Adipose tissue (tissue), 3 donors: ENCODE data around the gene DNM2. TPM values are rescaled to one million over a fixed set of nuclear protein-coding genes. Genes with fewer than 3 reads are reported as not detected.
A peak's percentile ranks its signal among the peaks of the same experiment; 100 is the strongest.
"Not testable (repeated sequence)": the region's sequence is repeated elsewhere in the genome, so short reads cannot be mapped to it uniquely, and the experiment has no call there.

Experiments
- H3K27ac ChIP-seq: one replicate; pipeline ENCODE4 v1.5.1; 2013; ENCODE audit warnings: low read depth, low read length
- WGBS, 3 donors: extraction: QIAGEN DNeasy Blood & Tissue Kit; methylation state at CpG; one replicate each; pipeline ENCODE4 v1.1.7; 2013; 5-methylcytosine and 5-hydroxymethylcytosine counted together
- polyA plus RNA-seq, 3 donors: library from polyadenylated mRNA; stranded (reverse); fragments of 200-250 nt; gene quantifications; one replicate each; pipeline ENCODE4 v1.2.3, GENCODE V29; 2013
- donor health status: healthy with polysubstance abuse.
- donor health status: Bipolar disorder and iron deficiency.
- donor health status: healthy.

DNM2 gene
- polyA plus RNA-seq, 3 donors: 56.5 to 81.6 (median 64.2) TPM

DNA sequence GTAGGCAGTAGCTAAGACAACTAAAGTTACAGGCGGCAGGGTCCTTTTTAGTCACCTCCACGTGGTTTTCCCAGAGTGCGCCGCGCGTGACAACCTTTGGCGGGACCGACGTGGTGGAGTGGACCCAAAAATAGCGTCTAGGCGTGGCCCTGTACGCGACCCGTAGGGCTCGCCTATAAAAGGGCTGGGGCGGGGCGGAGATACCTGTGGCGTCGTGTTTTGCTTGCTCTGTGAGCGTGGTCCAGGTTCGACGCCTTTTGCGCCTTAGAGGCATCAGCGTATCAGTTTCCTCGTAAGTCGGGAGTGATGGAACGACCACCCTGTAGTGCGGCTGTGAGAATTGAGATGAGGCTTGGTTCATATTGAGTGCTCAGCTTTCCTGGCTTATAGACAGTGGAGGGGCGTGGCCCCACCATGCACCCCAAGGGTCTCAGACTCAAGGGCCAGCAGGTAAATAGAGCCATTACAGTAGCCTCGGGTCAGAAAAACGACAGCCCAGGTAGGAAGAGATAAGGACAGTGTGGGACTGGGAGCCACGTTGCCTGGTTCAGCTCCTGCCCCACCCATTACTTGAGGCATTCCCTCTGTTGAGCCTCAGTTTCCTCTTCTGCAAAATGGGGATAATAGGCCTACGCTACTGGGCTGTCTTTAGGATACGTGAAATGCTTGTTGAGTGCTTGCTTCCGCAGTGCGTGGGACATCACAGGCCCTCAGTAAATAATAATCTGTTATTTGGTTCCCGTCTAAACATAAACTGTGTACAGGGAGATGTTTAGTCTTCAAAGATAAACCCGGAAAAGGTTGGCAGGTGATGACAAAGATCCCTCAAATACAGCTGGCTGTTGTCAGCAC lies 118.8 kb downstream of the DNM2 start:
- H3K27ac ChIP-seq: peak overlapping the region; percentile 48
- WGBS, 3 donors: 31 to 39% (median 36%) methylated on average over 38 of the region's 38 CpGs

DNA sequence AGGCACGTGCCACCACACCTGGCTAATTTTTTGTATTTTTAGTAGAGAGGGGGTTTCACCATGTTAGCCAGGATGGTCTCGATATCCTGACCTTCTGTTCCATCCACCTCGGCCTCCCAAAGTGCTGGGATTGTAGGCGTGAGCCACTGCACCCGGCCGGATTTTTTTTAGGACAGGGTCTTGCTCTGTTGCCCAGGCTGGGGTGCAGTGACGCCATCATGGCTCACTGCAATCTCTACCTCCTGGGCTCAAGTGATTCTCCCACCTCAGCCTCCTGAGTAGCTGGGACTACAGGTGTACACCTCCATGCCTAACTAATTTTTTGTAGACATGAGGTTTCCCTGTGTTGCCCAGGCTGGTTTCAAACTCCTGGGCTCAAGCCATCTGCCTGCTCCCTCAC lies 119.8 kb downstream of the DNM2 start:
- WGBS, 3 donors: 93 to 99% (median 97%) methylated on average over 7 of the region's 7 CpGs

DNA sequence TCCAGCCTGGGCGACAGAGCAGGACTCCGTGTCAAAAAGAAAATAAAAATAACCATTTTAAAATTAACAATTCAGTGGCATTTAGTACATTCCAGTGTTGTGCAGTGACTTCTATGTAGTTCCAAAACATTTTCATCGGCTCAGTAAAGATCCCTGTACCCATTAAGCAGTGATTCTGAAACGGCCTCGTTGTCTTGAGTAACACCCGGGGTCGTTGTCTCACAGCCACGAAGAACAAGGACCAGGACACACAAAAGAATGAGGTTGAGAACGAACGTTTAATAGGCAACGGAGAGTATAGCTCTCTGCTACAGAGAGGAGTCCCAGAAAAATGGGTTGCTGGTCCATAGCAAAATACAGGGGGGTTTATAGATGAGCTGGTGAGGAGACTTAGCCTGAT lies 120.5 kb downstream of the DNM2 start:
- no peak overlapping the region for H3K27ac ChIP-seq
- 84 to 93% (median 91%) methylated on average over 11 of the region's 11 CpGs for WGBS, 3 donors

More for the DNA sequence above, 119.8 kb downstream of the DNM2 start:
- H3K27ac ChIP-seq: not testable (repeated sequence)

DNA sequence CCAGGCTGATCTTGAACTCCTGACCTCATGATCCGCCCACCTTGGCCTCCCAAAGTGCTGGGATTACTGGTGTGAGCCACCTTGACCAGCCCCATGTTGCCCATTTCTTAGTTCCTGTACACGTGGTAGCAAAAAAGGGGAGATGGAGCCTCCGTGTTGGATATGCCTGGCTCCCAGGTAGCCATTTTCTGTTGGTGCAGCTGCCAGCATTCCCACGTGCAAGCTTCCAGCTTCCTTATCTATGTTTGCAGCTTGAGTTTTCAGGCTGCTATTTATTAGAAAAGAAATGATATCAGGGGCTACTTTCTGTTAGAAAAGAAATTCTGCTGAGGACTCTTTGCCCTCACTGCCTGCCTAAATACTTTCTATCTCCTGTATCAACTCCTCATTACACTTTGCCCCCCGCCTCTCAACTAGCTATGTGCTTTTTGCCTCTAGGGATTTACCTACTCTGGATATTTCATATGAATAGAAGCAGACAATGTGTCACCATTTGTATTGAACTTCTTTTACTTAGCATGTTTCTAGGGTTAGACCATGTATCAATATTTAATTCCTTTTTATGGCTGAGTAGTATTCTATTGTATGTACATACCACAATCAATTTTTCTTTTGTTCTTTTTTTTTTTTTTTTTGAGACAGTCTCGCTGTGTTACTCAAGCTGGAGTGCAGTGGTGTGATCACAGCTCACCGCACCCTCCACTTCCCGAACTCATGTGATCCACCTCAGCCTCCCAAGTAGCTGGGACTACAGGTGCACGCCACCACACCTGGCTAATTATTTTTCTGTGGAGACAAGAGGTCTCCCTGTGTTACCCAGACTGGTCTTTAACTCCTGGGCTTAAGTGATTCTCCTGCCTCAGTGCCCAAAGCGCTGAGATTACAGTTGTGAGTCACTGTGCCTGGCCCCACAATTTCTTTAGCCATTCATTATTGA lies 121.5 kb downstream of the DNM2 start:
- H3K27ac ChIP-seq: no peak overlapping the region
- WGBS, 3 donors: 53 to 85% (median 83%) methylated on average over 10 of the region's 10 CpGs

- H3K27ac ChIP-seq: no peak overlapping the region
- 90 to 94% (median 90%) methylated on average over 7 of the region's 7 CpGs for WGBS, 3 donors
Observed at GRCh38 chr19:10842788-10843187, 124.9 kb downstream of the DNM2 start.

DNA sequence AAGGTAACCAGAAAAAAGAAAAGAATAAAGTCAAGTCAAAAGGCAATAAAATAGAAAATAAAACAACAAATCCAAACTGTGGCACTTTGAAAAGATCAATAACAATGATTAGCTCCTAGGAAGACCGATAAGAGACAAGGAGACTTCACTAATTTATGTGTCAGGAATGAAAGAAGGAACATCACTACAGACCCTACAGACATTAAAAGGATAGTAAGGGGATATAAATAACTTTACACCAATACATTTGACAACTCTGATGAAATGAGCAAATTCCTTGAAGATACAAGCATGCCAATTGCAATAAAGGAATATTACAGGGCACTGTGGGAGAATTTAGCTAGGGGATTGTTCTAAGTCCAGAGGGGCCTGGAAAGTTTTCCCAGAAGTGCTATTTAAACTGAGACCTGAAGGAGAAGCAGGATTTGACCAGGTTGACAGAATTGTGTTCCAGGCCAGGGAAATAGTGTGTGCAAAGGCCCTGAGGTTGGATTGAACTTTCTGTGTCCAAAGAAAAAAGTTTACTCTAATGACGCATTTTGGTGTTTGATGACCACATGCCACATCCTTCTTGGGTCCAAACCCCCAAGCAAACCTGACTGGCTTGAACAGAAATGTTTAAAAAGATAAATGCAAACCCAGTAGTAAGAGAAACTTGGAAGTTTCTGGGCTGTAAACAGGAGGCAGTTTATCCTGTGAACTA lies 128.8 kb downstream of the DNM2 start:
- no peak overlapping the region for H3K27ac ChIP-seq
- 80 to 90% (median 86%) methylated on average over 2 of the region's 2 CpGs for WGBS, 3 donors

DNA sequence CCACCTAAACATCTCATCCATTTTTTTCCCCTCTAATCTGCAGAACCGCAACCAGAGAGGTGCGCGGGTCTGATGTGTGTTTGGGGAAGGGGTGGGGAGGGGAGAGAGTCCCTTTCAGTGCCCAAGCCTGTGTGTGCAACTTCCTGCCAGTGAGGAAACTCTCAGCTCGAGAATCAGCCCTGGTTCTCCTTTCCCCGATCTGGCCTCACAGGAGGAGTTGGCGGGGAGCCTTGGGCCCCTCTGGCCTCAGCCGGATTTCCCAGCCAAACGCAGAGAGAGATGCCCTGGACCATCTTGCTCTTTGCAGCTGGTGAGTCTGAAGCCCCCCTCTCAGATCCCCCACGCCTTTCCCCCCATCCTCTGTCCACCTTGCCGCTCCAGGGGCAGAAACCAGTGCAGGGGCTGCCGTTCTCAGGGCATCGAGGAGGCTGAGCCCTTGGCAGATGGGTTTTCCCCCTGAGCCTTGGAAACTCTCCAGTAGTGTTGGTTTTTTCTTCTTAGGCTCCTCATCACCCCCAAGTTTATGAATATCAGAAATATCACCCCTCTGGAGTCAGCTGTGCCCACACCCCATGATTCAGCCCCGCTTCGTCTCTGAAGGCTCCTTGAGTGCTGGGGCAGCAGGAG lies 130.5 kb downstream of the DNM2 start, which contains the start of gene C19orf38:
Gene C19orf38 (plus strand): TSS at position 186 of the 627 bp plus-strand sequence. CDS start 94 bp downstream, at position 280.
- 22 to 62% (median 40%) methylated on average over 14 of the region's 14 CpGs for WGBS, 3 donors
- no peak within 1 kb of the TSS for H3K27ac ChIP-seq

GRCh38 chr19:10850631-10851030 lies 132.8 kb downstream of the DNM2 start:
- no peak overlapping the region for H3K27ac ChIP-seq
- 90 to 96% (median 93%) methylated on average over 5 of the region's 5 CpGs for whole genome bisulfite sequencing, 3 donors

- no peak overlapping the region for H3K27ac ChIP-seq
- WGBS, 3 donors: 85 to 87% (median 87%) methylated on average over 7 of the region's 7 CpGs
Observed at GRCh38 chr19:10852098-10852800, 134.4 kb downstream of the DNM2 start.

- H3K27ac ChIP-seq: no peak overlapping the region
- WGBS, 3 donors: 75 to 79% (median 75%) methylated on average over 7 of the region's 7 CpGs
Observed at GRCh38 chr19:10852941-10853340, 135.1 kb downstream of the DNM2 start.

DNA sequence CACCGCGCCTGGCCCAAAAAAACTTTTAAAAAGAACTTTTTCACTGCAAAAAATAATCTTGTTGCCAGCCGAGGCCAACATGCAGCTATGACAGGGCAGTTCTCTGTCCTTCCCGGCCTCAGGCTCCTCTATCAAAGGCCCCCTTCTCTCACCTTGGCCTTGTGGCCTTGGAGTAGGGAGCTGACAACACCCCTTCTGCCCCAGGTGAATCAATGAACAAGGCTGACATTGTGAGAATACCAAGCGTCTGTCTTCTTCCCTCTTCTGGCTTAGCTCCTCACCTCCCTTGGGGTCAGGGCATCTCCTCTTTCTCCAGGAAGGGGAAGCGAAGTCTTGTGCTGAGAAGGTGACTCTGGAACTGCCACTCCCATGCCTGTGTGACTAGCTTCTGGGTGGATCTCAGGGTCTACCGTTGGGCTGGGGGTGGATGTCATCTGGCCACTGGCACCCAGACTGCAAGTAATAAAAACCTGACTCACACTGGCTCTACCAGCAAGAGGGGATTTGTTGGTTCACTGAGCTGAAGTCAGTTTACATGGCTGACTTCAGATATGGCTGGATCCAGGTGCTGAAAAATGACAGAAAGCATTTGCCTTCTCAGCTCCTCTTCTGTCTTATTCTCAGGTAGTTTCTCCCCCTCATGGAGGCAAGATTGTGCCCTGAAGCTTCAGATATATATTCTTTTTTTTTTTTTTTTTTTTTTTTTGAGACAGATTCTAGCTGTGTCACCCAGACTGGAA lies 136.6 kb downstream of the DNM2 start:
- no peak overlapping the region for H3K27ac ChIP-seq
- 69 to 76% (median 73%) methylated on average over 7 of the region's 7 CpGs for WGBS, 3 donors

GRCh38 chr19:10855879-10856522 lies 138.1 kb downstream of the DNM2 start:
- WGBS, 3 donors: 70 to 76% (median 74%) methylated on average over 5 of the region's 5 CpGs
- no peak overlapping the region for H3K27ac ChIP-seq

GRCh38 chr19:10856899-10857298 lies 139.0 kb downstream of the DNM2 start:
- not testable (repeated sequence) for H3K27ac ChIP-seq
- 90 to 100% (median 95%) methylated on average over 1 of the region's 1 CpG for WGBS, 3 donors

GRCh38 chr19:10858204-10858828 lies 140.4 kb downstream of the DNM2 start:
- H3K27ac ChIP-seq: no peak overlapping the region
- 59 to 61% (median 61%) methylated on average over 4 of the region's 4 CpGs for WGBS, 3 donors

DNA sequence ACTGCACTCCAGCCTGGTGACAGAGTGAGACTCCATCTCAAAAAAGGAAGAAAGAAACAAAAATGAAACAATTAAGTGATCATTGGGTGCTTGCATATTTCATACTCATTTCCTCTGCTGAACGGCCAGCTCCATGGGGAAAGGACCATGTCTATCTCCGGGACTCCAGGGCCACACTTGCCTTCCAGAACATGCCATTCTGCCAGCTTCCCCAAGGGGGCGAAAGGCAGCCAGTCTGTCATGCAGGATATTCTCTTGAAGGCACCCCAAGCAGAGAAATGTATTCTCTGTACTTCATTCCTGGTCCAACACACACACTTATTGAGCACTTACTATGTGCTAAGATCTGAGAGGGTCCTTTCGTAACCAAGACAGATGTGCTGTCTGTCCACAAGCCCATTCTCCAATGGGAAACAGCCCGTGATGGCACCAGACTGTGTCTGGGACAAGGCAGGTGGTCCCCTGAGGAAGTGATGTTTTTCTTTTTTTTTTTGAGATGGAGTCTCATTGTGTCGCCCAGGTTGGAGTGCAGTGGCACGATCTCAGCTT lies 143.3 kb downstream of the DNM2 start:
- 58 to 64% (median 63%) methylated on average over 7 of the region's 7 CpGs for WGBS, 3 donors
- H3K27ac ChIP-seq: no peak overlapping the region
